ENCODE results near the gene RAB4A. TPM values are rescaled to one million over a fixed set of nuclear protein-coding genes. Genes with fewer than 3 reads are reported as not detected.
A peak's percentile ranks its signal among the peaks of the same experiment; 100 is the strongest.

RAB4A gene
- total and polyA plus RNA-seq, 9 of the 15 experiments (the other 6 are each of a cell fraction or from before 2014, with no cell fraction given), result 8.3 to 61.0 (median 26.7) TPM

DNA sequence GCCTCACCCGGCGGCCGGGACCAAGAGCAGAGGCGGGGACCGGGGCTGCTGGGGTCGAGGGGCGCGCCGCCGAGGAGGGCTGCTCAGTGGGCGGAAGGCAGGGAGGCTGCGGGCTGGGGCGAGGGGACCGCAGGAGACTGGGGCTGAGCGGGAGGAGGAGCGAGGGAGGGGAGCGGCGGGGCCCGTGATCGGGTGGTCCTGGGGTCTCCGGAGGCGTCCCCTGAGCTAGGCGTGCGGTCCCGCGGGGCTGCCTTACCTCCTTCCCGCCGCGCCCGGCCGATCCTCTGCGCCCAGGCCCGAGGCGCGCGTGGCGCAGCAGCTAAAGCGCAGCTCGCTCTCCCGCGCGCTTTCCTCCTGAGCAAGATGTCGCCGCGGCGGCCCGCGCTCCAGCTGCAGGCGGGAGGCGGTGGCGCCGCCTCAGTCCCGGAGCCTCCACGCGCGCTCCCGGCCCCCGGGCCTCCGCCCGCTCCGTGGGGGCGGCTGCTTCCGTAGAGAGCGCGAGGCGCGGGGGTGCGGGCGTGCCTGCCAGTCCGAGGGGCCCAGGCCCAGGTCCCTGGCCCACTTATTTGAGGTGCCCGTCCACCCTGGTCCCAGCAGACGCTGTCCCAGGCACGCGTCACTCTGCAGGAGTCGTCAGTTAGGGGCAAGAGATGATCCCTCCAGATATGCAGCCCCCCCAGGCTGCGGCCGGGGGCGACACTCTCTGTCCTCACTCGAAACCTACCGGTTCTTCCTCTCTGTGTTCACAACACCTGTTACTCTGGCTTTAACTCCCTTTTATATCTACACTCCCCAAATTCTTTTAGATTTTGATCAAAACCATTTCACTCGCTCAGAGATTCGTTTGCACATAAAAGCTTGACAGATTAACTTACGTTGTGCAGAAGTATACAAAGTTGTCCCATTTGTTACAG lies 72.0 kb downstream of the RAB4A start, which contains the start of gene CCSAP (continued):
- TF ChIP-seq, protein P1, sequence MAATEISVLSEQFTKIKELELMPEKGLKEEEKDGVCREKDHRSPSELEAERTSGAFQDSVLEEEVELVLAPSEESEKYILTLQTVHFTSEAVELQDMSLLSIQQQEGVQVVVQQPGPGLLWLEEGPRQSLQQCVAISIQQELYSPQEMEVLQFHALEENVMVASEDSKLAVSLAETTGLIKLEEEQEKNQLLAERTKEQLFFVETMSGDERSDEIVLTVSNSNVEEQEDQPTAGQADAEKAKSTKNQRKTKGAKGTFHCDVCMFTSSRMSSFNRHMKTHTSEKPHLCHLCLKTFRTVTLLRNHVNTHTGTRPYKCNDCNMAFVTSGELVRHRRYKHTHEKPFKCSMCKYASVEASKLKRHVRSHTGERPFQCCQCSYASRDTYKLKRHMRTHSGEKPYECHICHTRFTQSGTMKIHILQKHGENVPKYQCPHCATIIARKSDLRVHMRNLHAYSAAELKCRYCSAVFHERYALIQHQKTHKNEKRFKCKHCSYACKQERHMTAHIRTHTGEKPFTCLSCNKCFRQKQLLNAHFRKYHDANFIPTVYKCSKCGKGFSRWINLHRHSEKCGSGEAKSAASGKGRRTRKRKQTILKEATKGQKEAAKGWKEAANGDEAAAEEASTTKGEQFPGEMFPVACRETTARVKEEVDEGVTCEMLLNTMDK (IDR thresholded peaks at IDR 0.05; ENCODE audit: borderline replicate concordance, insufficient read depth, low read depth, low read length, poor library complexity, severe bottlenecking), result peak; percentile 45
- TF ChIP-seq STAT5A (IDR thresholded peaks at IDR 0.05; ENCODE audit: borderline replicate concordance, low read length) (no peak), CBFA2T2 (conservative IDR thresholded peaks at IDR 0.05) (no peak), PML (IDR thresholded peaks at IDR 0.05; ENCODE audit: low read length) (0 out of 2 replicates have a peak, but pooled peaks have one; percentile 4), ETS2 (tag; IDR thresholded peaks at IDR 0.05; ENCODE audit: borderline replicate concordance, poor library complexity, severe bottlenecking) (peak; percentile 45), NUFIP1 (IDR thresholded peaks at IDR 0.05; ENCODE audit: partially characterized antibody) (no peak), SREBF1 (IDR thresholded peaks at IDR 0.05; ENCODE audit: borderline replicate concordance, low read depth, low read length) (no peak), SRSF9 (IDR thresholded peaks at IDR 0.05; ENCODE audit: borderline replicate concordance, low read depth, low read length) (no peak), TBL1XR1 (IDR thresholded peaks at IDR 0.05; ENCODE audit: low read length in 2 of 2) (no peak), ZSCAN32 (CRISPR knock-in tag; IDR thresholded peaks at IDR 0.05) (no peak), ZNF217 (CRISPR knock-in tag; IDR thresholded peaks at IDR 0.05) (no peak)
- TF ChIP-seq, protein P2, sequence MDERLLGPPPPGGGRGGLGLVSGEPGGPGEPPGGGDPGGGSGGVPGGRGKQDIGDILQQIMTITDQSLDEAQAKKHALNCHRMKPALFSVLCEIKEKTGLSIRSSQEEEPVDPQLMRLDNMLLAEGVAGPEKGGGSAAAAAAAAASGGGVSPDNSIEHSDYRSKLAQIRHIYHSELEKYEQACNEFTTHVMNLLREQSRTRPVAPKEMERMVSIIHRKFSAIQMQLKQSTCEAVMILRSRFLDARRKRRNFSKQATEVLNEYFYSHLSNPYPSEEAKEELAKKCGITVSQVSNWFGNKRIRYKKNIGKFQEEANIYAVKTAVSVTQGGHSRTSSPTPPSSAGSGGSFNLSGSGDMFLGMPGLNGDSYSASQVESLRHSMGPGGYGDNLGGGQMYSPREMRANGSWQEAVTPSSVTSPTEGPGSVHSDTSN (CRISPR knock-in tag; IDR thresholded peaks at IDR 0.05; ENCODE audit: low read depth), result no peak
- TF ChIP-seq, protein P2 (tag; conservative IDR thresholded peaks at IDR 0.05; ENCODE audit: low read depth), result no peak
- TF ChIP-seq, protein P3, sequence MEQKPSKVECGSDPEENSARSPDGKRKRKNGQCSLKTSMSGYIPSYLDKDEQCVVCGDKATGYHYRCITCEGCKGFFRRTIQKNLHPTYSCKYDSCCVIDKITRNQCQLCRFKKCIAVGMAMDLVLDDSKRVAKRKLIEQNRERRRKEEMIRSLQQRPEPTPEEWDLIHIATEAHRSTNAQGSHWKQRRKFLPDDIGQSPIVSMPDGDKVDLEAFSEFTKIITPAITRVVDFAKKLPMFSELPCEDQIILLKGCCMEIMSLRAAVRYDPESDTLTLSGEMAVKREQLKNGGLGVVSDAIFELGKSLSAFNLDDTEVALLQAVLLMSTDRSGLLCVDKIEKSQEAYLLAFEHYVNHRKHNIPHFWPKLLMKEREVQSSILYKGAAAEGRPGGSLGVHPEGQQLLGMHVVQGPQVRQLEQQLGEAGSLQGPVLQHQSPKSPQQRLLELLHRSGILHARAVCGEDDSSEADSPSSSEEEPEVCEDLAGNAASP (IDR thresholded peaks at IDR 0.05), result no peak
- TF ChIP-seq, protein P4, sequence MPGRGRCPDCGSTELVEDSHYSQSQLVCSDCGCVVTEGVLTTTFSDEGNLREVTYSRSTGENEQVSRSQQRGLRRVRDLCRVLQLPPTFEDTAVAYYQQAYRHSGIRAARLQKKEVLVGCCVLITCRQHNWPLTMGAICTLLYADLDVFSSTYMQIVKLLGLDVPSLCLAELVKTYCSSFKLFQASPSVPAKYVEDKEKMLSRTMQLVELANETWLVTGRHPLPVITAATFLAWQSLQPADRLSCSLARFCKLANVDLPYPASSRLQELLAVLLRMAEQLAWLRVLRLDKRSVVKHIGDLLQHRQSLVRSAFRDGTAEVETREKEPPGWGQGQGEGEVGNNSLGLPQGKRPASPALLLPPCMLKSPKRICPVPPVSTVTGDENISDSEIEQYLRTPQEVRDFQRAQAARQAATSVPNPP (IDR thresholded peaks at IDR 0.05; ENCODE audit: borderline replicate concordance, insufficient read depth, insufficient read length), result no peak
- TF ChIP-seq, protein P5, sequence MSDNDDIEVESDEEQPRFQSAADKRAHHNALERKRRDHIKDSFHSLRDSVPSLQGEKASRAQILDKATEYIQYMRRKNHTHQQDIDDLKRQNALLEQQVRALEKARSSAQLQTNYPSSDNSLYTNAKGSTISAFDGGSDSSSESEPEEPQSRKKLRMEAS (CRISPR knock-in tag; IDR thresholded peaks at IDR 0.05), result peak; percentile 38; the same call in 1 of the 2 replicates
